ENCODE measurements around the gene NUDT16L1.

The NUDT16L1 gene

DNA sequence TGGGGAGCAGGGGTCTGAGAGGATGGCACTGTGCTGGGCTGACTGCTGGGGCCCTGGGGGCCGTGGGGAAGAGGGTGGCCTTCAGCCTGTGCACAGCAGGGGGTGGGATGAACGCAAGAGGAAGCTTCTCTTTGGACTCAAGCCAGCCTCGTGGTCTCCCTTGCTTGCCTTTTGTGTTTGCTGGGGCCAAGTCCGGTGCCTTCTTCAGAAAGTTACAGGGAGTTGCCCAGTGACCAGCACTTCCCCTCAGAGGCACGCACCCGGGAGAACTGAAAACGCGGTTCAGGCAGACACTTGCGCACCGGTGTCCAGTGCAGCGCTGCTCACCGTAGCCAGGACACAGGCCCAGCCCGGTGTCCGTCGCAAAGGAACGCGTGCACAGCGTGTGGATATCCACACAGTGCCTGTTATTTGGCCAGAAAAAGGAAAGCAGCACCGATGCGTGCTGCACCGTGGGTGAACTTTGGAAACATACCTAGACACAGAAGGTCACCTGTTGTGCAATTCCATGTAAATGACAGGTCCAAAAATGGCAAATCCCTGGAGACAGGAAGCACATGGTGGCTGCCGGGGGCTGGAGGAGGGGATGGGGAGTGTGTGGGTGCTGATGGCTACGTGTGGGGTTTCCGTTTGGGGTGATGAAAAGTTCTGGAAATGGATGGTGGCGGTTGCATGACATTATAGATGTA is 29.4 kb upstream of the NUDT16L1 start:
- DNase-seq (ENCODE audit: low spot score): no peak

DNA sequence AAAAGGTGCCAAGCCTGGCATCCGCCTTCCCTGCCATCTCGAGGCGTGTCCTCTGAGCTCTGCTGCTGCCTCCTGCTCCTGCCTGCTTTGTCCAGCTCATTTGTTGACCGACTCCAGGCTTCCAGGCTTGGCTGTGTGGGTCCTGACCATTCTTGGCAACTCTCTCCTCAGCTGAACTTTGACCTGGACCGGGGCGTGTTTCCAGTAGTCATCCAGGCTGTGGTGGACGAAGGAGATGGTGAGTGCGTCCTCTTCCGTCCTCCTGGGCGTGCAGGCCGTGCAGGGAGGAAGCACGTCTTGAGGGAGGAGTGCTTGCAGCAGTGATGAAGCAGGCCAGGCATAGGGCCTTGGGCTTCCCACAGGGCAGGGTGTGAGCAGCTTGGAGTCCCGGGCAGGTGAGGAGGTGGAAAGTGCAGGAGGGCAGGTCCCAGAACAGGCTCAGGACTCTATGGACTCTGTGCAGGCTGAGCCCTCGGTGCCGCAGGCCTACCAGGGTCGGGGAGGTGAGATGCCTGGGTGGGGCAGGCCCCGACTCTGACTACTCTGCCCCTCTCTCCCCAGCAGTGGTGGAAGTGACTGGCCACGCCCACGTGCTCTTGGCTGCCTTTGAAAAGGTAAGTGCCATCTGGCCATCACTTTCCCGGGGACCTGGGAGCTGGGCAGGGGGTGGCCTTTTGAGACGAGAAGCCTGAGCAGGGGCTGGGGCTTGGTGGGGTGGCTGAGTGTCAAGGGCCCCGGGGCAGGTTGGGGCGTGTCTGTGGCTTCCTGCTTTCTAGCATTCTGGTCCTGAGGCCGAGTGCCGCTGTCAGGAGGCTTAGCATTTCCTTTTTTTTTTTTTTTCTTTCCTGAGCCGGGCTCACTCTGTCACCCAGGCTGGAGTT is 28.6 kb upstream of the NUDT16L1 start:
- DNase-seq (ENCODE audit: low spot score): no peak

DNA sequence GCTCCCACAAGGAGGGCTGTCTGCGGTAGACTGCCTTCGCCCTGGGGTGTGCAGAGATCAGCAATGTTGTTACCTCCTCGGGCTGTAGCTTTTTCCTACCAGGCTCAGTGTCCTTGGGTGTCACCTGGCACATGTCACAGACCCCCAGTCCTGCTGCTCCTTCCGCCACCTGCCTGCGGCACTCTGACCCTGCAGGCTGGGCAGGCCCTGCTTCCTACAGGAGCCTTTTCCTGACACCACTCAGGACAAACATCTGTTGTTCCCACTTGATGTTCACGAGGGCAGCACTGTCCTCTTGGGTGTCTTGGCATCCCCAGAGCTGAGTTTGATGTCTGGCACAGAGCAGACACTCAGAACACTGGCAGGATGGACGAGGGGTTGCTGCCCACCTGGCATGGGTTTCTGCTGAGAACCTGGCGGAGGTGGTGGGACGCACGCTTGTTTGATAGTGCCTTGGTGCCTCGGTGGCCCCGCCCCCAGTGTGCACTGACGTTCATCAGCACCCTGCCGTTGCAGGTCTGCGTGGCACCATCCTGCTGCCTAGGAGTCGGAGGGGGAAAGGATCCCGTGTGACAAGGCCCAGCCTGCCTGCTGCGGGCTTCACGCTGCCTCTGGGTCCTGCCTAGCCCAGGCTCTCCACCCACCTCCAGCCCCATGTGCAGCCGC is 26.7 kb upstream of the NUDT16L1 start:
- DNase-seq (ENCODE audit: low spot score): no peak

DNA sequence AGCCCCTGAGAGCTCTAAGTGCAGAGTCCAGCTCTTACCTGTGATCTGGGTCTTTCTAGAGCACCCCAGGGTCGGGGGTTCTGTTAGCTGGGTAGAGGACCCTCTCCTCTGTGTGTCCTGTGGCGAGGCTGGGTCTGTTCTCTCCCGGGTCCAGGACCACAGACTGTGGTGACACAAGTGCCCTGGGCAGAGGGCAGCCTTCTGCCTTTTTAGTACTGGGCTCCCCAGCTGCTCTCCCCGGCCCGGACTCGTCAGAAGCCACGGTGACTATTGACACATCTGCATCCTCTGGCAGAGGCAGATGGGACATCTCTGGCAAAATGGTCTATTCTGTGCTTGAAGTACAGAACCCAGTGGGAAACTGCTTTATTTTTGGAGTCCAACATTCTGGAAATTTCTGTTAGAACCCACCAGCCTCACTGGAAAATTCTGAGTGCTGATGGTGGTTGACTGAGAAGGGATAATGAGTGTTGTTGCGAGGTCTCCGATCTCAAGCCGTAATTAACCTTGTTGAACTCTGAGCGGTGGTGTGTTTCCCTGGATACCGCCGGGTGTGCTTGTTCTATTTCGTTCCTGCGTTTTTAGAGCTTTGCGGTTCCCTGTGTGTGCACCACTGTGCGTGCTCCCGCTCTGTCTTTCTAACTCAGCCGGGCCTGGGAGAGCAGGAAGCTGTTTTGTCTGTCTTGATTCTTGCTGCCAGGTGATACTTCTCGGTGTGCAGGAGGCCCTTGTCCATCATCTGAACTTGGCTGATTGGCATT is 26.0 kb upstream of the NUDT16L1 start:
- DNase-seq (ENCODE audit: low spot score): no peak

DNA sequence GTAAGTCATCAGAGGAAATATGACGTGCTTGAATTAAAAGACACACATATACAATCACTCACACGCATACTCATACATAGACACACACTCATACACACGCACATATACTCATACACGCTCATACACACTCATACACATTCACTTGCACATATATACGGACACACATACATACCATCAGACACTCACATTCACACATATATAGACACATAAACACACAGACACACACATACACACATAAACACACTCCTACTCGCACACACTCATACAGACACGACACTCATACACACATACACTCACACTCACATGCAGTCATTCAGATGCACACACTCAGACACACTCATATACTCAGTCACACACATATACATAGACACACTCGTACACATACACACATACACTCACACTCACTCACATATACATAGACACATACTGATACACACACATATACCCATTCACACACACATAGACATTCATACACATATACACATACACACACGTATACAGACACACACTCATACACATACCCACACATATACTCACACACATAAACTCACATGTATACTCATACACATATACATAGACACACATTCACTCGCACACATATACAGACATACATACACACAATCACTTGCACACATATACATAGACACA is 24.9 kb upstream of the NUDT16L1 start:
- no peak for DNase-seq (ENCODE audit: low spot score)

DNA sequence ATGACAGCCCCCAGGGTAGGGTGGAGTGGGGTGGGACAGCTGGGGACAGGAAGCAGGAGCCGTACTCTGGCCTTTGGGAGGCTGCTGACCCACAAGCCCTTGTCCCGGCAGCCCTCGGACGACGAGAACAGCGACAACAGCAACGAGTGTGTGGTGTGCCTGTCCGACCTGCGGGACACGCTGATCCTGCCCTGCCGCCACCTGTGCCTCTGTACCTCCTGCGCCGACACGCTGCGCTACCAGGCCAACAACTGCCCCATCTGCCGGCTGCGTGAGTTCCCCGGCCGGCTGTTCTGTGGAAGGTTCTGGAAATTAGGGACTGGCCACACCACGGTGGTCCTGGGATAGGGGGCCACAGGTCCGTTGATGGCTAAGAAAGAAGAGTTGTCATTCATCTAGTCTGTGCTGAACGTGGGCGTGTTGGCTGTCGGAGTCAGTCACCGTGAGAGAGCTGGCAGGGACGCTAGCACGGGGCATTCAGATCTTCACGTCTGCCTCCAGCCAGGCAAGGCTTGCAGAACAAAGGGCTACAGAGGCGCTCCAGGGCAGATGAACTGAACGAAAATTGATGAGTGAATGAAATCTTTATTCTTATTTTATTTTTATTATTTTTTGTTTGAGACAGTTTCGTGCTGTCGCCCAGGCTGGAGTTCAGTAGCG is 19.8 kb upstream of the NUDT16L1 start:
- DNase-seq (ENCODE audit: low spot score): no peak

DNA sequence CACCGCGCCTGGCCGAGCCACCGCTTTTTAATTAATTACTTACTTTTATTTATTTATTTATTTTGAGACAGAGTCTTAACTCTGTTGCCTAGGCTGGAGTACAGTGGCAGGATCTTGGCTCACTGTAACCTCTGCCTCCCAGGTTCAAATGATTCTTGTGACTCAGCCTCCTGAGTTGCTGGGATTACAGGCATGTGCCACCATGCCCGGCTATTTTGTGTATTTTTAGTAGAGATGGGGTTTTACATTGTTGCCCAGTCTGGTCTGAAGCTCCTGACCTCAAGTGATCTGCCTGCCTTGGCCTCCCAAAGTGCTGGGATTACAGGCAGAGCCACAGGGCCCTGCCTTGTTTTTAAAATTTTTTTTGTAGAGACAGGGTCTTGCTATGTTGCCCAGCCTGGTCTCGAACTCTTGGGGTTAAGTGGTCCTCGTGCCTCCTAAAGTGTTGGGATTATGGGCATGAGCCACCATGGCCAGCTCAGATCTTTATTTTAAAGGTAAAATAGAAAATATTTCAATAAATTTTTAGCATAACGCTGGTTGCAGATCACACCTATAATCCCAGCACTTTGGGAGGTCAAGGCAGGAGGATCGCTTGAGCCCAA is 18.3 kb upstream of the NUDT16L1 start:
- no peak for DNase-seq (ENCODE audit: low spot score)

DNA sequence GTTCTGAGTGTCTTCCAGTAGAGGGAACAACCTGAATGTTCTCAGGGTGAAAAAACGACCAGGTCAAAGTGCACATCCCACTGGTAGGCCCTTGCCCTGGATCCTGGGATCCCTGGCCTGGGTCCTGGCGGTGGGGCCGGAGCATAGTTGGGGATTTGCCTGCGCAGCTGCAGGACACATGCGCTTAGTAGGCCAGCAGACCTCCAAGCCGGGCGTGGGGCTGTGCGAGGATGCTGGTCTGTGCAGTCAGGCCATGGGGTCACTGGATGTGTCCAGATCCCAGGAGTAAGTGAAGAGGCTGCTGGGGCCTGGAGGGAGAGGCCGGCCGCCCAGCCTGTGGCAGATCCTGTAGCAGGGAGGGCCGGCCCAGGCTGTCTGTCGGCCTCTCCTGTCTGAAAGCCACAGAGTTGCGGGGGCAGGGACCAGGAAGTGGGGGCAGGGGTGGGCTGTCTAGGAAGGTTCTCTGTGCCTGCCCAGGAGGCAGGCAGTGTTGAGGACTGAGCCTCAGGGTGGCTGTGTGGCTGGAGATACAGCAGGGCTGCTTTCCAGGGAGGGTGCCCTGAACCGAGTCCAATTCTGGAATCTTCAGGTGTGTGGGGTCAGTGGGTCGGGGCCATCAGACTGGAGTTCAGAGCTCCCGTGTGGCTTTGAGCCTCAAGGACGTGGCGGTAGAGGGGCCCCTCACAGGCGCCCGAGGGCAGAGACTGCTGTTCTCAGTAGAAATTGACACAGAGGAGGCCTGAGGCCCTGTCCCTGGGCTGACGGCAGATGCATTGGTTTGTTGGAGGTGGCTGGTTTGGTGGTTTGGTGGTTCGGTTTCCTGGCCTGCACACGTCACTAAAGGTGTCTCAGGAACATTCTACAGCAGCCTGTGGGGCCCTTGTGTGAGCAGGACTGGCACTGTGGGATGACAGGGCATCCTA is 17.2 kb upstream of the NUDT16L1 start:
- DNase-seq (ENCODE audit: low spot score): no peak

DNA sequence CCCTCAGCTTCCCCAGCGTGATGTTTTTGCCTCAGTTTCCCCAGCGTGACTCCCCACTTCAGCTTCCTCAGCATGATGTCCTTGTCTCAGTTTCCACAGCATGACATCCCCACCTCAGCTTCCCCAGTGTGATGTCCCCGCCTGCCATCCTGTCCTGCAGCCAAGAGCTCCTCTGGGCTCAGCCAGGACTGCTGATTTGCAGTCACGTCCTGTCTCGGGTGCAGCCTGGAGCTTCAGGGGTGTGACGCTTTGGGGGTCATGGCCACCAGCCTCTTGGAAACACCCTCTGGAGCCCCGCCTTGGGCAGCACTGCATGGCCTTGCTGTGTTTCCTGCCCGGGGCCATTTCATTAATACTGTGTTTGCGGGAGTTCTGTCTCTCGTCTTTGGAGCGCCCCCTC is 16.5 kb upstream of the NUDT16L1 start:
- DNase-seq (ENCODE audit: low spot score): no peak

DNA sequence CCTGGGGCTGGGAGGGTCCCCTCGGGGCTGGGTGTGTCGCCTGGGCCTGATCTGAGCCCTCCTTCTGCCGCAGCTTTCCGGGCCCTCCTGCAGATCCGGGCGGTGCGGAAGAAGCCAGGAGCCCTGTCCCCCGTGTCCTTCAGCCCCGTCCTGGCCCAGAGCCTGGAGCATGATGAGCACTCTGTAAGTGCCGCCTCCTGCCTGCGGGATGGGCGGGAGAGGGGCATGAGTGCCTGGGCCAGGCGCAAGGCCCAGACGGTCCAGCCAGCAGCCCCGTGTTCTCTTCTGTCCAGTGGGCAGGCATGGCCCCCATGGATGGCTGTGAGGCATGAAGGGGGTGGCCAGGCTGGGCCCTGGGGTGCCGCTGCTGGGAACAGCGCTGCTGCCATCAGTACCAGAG is 16.0 kb upstream of the NUDT16L1 start:
- DNase-seq (ENCODE audit: low spot score): no peak

DNA sequence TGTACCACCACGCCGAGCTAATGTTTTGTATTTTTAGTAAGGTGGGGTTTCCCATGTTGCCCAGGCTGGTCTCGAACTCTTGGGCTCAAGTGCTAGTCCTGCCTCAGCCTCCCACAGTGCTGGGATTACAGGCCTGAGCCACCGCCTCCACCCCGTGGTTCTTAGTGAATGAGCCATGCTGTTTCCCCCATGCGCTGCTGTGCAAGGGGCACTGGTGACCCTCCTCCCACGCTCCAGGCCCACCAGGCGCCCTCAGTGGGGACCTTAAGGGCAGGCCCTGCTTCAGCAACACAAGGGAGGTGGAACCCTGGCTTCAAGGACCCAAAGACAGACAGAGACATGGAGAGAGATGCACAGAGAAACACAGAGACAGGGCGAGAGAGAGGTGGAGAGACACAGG is 15.4 kb upstream of the NUDT16L1 start:
- DNase-seq (ENCODE audit: low spot score): no peak

DNA sequence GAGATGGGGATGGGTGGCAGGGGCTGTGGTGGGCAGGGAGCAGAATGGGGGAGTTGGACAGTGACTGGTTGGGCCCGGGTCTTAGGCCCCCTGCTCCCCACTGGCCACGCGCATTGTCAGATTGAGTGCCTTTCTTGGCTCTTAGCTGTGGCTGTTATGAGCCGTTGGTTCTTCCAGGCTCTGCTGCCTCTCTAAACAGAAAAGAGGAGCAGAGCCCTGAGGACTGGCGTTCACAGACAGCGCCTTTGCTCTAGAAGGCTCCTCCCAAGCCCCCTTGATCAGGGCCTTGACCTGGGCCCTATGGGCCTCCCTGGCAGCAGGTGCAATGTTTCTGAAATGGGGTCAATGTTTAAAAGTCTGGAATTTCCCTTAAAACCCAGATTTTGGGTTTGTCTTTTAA is 14.8 kb upstream of the NUDT16L1 start:
- DNase-seq (ENCODE audit: low spot score): no peak

DNA sequence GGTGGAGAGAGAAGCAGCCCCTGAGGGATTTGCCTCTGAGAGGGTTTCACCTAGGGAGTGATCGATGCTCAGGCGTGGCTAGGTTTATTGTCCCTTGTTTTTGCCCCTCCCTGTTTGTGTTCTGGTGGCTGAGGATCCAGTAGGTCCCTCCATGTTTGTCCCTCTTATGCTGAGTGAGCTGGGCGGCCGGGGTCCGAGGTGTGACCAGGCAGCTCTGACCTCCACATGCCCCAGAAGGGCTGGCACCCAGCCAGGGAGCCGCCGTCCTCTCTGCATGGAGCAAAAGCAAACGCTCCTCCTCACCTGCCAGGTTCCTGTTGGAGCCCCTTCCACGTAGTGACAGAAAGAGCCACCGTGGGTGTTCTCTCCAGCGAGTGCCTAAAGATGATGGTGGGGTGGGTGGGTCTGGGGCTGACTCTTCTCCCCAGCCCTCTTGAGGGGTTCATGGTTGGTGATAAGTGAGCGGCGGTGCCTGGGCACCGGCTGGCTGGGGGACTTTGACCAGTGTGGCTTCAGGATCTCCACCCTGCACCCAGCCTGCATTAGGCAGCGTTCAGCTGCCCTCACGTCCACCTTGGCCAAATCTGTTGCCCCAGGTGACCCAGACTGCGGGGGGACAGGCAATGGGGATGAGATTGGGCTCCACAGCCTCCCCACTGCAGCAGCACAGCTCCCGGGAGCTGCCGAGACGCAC is 14.1 kb upstream of the NUDT16L1 start:
- DNase-seq (ENCODE audit: low spot score): no peak

DNA sequence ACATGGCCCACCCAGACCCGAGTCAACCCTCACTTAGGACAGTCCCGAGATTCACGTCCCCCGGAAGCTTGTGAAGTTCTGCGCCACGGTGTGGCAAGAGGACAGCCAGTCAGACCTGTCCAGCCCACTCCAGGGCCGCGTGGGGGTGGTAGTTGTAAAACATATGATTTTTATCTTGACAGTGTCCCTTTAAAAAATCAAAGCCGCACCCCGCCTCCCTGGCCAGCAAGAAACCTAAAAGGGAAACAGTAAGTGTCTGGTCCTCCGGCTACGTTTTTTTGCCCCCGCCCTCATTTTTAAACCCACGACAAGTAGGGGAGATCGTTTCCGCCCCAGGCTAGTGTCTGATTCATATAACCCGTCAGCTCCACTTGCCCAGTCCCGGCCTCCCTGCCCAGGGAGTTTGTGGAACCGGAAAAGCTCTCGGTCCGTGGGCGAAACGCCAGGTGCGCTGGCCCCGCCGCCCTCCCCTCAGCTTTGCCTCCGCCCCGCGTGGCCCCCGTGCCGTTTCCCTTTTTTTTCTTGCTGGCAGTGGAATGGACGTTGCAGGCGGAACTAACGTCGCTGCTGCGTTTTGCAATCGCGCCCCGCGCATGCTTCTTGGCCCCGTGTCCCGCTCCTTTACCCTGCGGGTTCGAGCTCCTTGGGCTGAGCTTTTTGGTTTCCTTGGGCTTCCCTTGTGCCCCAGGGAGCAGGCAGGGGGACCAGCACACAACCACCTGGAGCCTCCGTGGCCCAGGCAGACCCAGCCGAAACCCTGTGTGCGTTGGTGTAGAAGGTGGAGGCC is 13.3 kb upstream of the NUDT16L1 start:
- no peak for DNase-seq (ENCODE audit: low spot score)

DNA sequence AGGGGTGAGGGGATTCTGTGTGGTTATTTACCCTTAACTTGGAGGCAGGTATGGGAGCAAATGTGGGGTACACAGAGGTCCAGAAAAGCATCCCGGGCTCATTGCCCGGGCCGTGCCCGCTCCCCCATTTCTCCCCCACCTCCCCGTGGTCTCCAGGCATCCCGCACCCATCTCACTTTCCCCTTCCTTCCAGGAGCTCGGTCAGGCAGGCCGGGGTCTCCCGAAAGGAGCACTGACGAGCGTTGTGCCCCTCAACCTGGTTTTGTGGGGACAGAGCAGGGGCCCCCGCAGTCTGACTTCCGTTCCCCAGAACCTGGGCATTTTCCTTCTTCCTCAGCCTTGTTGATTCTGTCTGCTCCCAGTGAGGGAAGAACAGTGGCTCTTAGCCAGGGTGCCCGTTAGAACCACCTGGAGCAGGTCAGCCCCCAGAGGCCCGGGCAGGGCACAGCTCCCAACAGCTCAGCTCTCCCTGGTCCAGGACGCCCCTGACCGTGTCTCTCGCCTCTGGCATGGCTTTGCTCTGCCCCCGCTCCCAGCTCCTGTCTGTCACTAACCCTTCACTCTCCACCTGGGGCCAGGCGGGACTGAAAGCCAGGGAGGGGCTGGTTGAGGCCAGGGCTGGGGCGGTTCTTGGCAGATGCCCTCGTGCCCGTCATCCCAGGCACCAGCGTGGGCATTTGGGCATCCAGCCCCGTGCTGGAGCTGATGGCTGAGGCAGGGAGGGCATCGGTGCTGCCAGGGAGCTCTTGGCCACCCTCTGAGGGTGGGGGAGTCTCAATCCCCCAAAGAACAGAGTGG is 12.5 kb upstream of the NUDT16L1 start:
- DNase-seq (ENCODE audit: low spot score): no peak

DNA sequence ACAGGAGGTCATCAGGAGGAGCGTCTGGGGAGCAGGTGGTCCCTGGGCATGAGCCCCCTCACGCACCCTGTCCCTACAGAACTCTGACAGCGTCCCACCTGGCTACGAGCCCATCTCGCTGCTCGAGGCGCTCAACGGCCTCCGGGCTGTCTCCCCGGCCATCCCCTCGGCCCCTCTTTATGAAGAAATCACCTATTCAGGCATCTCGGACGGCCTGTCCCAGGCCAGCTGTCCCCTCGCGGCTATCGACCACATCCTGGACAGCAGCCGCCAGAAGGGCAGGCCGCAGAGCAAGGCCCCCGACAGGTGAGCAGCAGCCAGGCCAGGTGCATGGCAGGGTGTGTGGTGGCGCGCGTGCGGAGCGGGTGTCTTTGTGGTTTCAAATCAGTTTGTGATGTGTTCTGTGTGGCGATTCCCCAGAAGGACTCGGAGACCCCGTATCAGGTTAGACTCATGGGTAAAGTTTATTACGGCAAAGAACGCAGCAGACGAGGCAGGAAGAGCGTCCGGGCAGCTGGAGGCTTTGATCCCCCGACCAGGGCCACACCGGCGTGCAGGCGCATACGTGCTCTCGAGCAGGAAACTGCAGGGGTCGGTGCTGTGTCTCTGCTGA is 11.8 kb upstream of the NUDT16L1 start:
- no peak for DNase-seq (ENCODE audit: low spot score)

DNA sequence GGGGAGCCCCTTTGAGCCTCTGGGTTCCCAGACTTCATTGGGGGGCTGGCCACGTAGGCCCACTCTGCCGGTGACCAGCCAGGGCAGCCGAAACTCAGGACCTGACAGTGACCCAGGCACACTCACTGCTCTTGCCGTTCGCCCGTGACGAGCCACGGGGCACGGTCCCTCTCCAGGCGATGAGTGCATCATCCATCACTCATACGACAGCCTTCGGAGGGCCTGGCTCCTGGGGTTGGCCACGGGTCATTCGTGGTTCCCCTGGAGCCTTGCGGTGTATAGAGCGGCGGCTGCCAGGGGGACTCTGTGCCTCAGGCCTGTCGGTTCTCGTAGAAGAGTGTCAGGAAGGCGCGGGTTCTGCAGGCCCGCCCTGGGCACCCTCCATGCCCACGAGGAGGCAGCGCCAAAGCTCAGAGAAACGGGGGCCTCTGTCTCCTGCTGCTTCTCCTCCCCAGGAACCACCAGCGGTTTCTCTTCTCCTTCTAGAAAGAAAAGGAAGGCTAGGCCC is 11.2 kb upstream of the NUDT16L1 start:
- no peak for DNase-seq (ENCODE audit: low spot score)
